Measurements from ENCODE around the gene EPHB3.
A peak's percentile ranks its signal among the peaks of the same experiment; 100 is the strongest.

Gene EPHB3

GRCh38 chr3:184524981-184525336 is 36.6 kb upstream of the EPHB3 start:
- in situ Hi-C loops (cut with HindIII; ENCODE audit: low pct_ligation_motif_present, low sequenced_read_pairs), result loop anchor here (25.0 kb wide), 1 partner anchor 163 kb away; the partner anchor contains the start of genes CLCN2 and POLR2H
- DNase-seq, result no peak

GRCh38 chr3:184525337-184526087 is 36.1 kb upstream of the EPHB3 start:
- H3K27me3 ChIP-seq (replicated peaks), result peaks cover 16% of the 10 kb centered on the region
- DNase-seq, result no peak
- no peak overlapping the region for H3K27ac ChIP-seq
- H3K36me3 ChIP-seq (replicated peaks), result no peaks in the 10 kb centered on the region
- in situ Hi-C loops (cut with HindIII; ENCODE audit: low pct_ligation_motif_present, low sequenced_read_pairs), result loop anchor here (25.0 kb wide), 1 partner anchor 163 kb away; the partner anchor contains the start of genes CLCN2 and POLR2H
- no peak for TF ChIP-seq CTCF (IDR thresholded peaks at IDR 0.05; ENCODE audit: low read depth, low read length, missing control alignments)
- peak overlapping the region; percentile 35 for H3K4me3 ChIP-seq (ENCODE audit: low read depth, low read length)

More at GRCh38 chr3:184524981-184525336, 36.6 kb upstream of the EPHB3 start:
- Histone ChIP-seq H3K27ac (no peak overlapping the region), H3K27me3 (replicated peaks) (peaks cover 16% of the 10 kb centered on the region), H3K4me3 (ENCODE audit: low read depth, low read length) (peak overlapping the region; percentile 35), H3K36me3 (replicated peaks) (no peaks in the 10 kb centered on the region)
- TF ChIP-seq CTCF (IDR thresholded peaks at IDR 0.05; ENCODE audit: low read depth, low read length, missing control alignments), result no peak

GRCh38 chr3:184526088-184526433 is 35.5 kb upstream of the EPHB3 start:
- Histone ChIP-seq H3K4me3 (ENCODE audit: low read depth, low read length) (no peak overlapping the region), H3K27me3 (replicated peaks) (peaks cover 16% of the 10 kb centered on the region), H3K36me3 (replicated peaks) (no peaks in the 10 kb centered on the region), H3K27ac (no peak overlapping the region)
- DNase-seq, result no peak
- TF ChIP-seq CTCF (IDR thresholded peaks at IDR 0.05; ENCODE audit: low read depth, low read length, missing control alignments), result no peak
- in situ Hi-C loops (cut with HindIII; ENCODE audit: low pct_ligation_motif_present, low sequenced_read_pairs), result loop anchor here (25.0 kb wide), 1 partner anchor 164 kb away; the partner anchor contains the start of genes CLCN2 and POLR2H

GRCh38 chr3:184531626-184532280 is 29.8 kb upstream of the EPHB3 start:
- in situ Hi-C loops (cut with HindIII; ENCODE audit: low pct_ligation_motif_present, low sequenced_read_pairs), result loop anchor here (25.0 kb wide), 1 partner anchor 169 kb away; the partner anchor contains the start of genes CLCN2 and POLR2H
- no peak overlapping the region for H3K4me3 ChIP-seq (ENCODE audit: low read depth, low read length)
- no peaks in the 10 kb centered on the region for H3K36me3 ChIP-seq (replicated peaks)
- no peak overlapping the region for H3K27ac ChIP-seq
- DNase-seq, result no peak
- peaks cover 13% of the 10 kb centered on the region for H3K27me3 ChIP-seq (replicated peaks)
- TF ChIP-seq CTCF (IDR thresholded peaks at IDR 0.05; ENCODE audit: low read depth, low read length, missing control alignments), result no peak

- TF ChIP-seq CTCF (IDR thresholded peaks at IDR 0.05; ENCODE audit: low read depth, low read length, missing control alignments), result no peak
- in situ Hi-C loops (cut with HindIII; ENCODE audit: low pct_ligation_motif_present, low sequenced_read_pairs), result loop anchor here (25.0 kb wide), 1 partner anchor 171 kb away; the partner anchor contains the start of genes CLCN2 and POLR2H
- Histone ChIP-seq H3K4me3 (ENCODE audit: low read depth, low read length) (no peak overlapping the region), H3K27me3 (replicated peaks) (peaks cover 24% of the 10 kb centered on the region), H3K36me3 (replicated peaks) (no peaks in the 10 kb centered on the region), H3K27ac (no peak overlapping the region)
- DNase-seq, result no peak
These were observed 28.4 kb upstream of the EPHB3 start for GRCh38 chr3:184532940-184533732.

Data from brain microvascular endothelial cell (primary cell).